ENCODE data around the gene DRGX.

The DRGX gene

GRCh38 chr10:49407552-49408137 is 11.8 kb upstream of the DRGX start:
- peak; percentile 31 for DNase-seq

GRCh38 chr10:49407151-49407550 is 11.3 kb upstream of the DRGX start:
- no peak for DNase-seq

- DNase-seq = no peak
Measured at GRCh38 chr10:49404321-49404878, 8.5 kb upstream of the DRGX start.

- no peak for DNase-seq
Measured at GRCh38 chr10:49403363-49403762, 7.5 kb upstream of the DRGX start.

GRCh38 chr10:49400365-49400764 is 4.5 kb upstream of the DRGX start:
- no peak for DNase-seq

GRCh38 chr10:49398986-49399385 is 3.1 kb upstream of the DRGX start:
- DNase-seq = no peak

GRCh38 chr10:49398000-49398861 is 2.3 kb upstream of the DRGX start:
- no peak for DNase-seq

GRCh38 chr10:49397036-49397999 is 1.4 kb upstream of the DRGX start:
- DNase-seq = no peak

- no peak for DNase-seq
Measured at GRCh38 chr10:49396666-49396999, 744 bp upstream of the DRGX start.

GRCh38 chr10:49394933-49395740 is 752 bp downstream of the DRGX start:
- DNase-seq = no peak

GRCh38 chr10:49393757-49394156 is 2.1 kb downstream of the DRGX start:
- DNase-seq = no peak

GRCh38 chr10:49393301-49393700 is 2.6 kb downstream of the DRGX start:
- DNase-seq = no peak

GRCh38 chr10:49389361-49389933 is 6.4 kb downstream of the DRGX start:
- DNase-seq = no peak

- no peak for DNase-seq
Measured at GRCh38 chr10:49388161-49388560, 7.7 kb downstream of the DRGX start.

GRCh38 chr10:49387071-49387470 is 8.8 kb downstream of the DRGX start:
- DNase-seq = no peak

GRCh38 chr10:49385939-49386922 is 9.7 kb downstream of the DRGX start:
- no peak for DNase-seq

GRCh38 chr10:49384268-49384953 is 11.5 kb downstream of the DRGX start:
- DNase-seq = no peak

- DNase-seq = no peak
Measured at GRCh38 chr10:49383853-49384252, 12.0 kb downstream of the DRGX start.

- no peak for DNase-seq
Measured at GRCh38 chr10:49382826-49383225, 13.1 kb downstream of the DRGX start.

- no peak for DNase-seq
Measured at GRCh38 chr10:49382226-49382625, 13.7 kb downstream of the DRGX start.

All from GF-D8 (cell line).